Left lobe of liver (tissue), 2 donors: ENCODE results near the gene CD38. TPM values are rescaled to one million over a fixed set of nuclear protein-coding genes. Genes with fewer than 3 reads are reported as not detected.
"Not testable (repeated sequence)": the region's sequence is repeated elsewhere in the genome, so short reads cannot be mapped to it uniquely, and the experiment has no call there.

Experiments
- ATAC-seq: fragments of 200-7000 bp; cut with Tn5 transposase; one replicate; pipeline ENCODE4 v1.9.1; 2020; ENCODE audit warnings: mild to moderate bottlenecking, moderate library complexity
- DNase-seq: peaks from one replicate; pipeline ENCODE4 v3.0.0-alpha.2; 2020; ENCODE audit warnings: low spot score
- total RNA-seq: library from RNA; stranded (reverse); gene quantifications from one replicate; pipeline ENCODE4 v1.2.1, GENCODE V29; 2021
- donor health status: DM: no; HTN: no; CAD: no; lungs with moderate emphysema.
- donor health status: DM: no; HTN: yes; CAD: no.

The CD38 gene
- total RNA-seq, 1 donor from 2014 or later: 4.6 TPM

DNA sequence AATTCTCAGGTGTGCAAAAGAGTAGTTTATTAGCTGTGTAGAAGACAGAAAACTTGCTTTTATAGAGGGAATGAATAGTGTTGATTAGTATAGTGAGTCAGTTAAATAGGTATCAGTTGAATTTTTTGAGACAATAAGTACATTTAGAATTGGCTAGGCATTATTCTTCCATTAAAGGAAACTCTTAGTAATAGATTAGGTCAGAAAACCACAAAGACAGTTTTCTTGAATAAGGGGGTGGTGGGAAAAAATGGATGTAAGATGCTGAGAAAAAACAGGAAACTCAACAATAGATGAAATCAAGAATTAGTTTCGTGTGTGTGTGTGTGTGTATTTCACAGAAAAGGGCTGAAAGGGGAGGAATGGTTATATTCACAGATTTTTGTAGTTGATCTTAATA lies 16.8 kb downstream of the CD38 start:
- DNase-seq (no peak), ATAC-seq (no peak)

DNA sequence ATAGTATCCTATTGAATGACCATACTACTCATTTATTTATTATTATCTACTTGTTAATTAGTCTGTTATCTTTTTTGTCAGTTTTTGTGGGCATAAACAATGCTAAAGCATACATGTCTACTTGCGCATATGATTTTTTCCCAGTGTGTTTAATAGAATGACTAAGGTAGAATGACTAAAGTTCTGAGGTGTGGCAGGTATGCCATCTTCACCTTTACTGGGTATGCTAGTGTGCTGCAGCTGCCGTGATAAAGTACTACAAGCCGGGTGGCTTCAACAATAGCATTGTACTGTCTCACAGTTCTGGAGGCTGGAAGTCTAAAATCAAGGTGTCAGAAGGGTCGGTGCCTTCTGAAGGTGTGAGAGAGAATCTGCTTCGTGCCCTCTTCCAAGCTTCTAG lies 19.2 kb downstream of the CD38 start:
- no peak for ATAC-seq
- no peak for DNase-seq

GRCh38 chr4:15799141-15799540 lies 21.0 kb downstream of the CD38 start:
- ATAC-seq (no peak), DNase-seq (no peak)

DNA sequence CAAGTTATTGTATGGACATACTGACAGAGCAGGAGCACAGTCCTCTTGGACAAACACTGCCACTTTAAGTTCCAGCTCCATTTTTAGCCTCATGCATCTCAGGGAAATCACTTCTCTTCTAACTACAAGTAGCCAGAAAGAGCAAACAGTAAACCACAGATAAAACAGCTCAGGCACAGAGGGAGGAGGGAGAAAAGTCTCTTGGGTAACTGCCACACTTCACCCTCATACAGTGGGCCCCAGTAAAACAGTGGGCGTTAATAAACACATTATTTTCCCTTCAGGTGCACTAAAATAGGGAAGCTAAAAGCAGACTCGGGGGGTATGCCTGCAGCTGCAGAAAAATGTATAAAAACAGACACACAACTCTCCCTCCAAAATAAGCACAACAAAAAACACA lies 21.6 kb downstream of the CD38 start:
- no peak for ATAC-seq
- no peak for DNase-seq

GRCh38 chr4:15802497-15802896 lies 24.4 kb downstream of the CD38 start:
- not testable (repeated sequence) for ATAC-seq, DNase-seq

- DNase-seq (no peak), ATAC-seq (peak; percentile 96)
These were observed 27.7 kb downstream of the CD38 start for GRCh38 chr4:15805583-15806517.

DNA sequence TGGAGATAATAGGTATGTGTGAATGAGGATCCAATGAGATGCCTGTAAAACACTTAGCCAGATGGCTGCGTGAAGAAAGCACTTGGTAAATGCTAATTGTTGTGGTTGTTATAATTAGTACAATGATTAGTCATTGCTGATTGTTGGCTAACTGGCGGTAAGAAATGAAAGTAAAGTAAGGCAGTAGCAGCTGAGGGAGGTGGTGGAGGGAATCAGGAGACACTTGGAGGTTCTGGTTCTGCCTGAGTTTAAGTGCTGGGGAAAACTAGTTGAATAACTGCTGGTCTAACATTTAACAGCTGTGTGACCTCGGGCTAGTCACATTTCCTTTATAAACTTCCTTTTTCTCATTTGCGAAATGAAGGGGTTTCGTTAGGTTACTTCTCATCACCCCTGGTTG lies 30.9 kb downstream of the CD38 start:
- DNase-seq: no peak
- peak; percentile 47 for ATAC-seq

- ATAC-seq (no peak), DNase-seq (no peak)
These were observed 31.3 kb downstream of the CD38 start for GRCh38 chr4:15809466-15809865.

DNA sequence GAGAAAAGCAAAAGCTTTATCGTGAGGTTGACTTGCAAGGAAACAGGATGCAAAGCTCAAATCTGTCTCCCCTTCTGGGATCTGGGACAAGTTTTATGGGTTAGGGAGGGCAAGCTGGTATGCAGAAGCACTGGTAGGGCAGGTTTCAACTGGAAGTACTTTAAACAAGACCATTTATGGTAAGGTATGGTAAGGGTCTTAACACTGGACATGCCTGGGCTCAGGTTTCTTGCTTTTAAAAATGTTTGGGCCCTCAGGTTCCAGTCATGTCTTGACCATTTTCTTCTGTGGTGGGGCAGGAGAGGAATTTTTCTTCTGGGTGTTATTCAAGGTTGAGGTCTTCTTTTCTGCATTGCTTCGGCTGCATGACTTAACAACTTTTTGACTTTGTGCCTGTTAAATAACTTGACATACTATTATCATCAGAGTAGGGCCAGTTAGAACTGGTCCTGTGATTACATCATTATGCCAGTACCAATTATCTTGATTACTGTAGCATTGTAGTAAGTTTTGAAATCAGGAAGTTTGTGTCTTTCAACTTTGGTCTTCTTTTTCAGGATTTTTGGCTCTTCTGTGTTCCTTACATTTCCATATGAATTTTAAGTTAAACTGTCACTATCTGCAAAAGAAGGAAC lies 33.7 kb downstream of the CD38 start:
- DNase-seq (no peak), ATAC-seq (no peak)

- ATAC-seq (no peak), DNase-seq (no peak)
These were observed 54.7 kb downstream of the CD38 start for GRCh38 chr4:15832523-15833451.

GRCh38 chr4:15833801-15834200 lies 55.7 kb downstream of the CD38 start:
- no peak for ATAC-seq
- no peak for DNase-seq

- DNase-seq: no peak
- no peak for ATAC-seq
These were observed 58.2 kb downstream of the CD38 start for GRCh38 chr4:15836362-15836761.

DNA sequence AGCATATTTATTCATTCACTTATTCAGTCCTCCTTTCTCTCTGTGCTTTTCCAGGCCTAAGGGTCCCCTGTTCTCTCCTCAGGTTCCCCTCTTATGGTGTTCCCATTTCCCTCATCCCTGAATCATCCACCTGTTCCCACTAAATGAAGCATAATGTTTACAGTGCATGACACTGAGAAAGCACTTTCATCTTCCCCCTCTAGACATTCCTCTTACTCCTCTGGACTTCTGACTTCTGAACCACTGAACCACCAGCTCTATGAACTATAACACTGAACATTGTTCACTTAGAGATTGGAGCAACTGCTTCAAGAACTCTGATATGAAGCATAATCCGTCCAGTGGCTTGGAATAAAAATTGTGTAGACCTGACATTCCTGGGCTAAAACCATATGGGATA lies 59.5 kb downstream of the CD38 start:
- DNase-seq (no peak), ATAC-seq (no peak)

- not testable (repeated sequence) for DNase-seq, ATAC-seq
These were observed 63.1 kb downstream of the CD38 start for GRCh38 chr4:15841194-15841730.

DNA sequence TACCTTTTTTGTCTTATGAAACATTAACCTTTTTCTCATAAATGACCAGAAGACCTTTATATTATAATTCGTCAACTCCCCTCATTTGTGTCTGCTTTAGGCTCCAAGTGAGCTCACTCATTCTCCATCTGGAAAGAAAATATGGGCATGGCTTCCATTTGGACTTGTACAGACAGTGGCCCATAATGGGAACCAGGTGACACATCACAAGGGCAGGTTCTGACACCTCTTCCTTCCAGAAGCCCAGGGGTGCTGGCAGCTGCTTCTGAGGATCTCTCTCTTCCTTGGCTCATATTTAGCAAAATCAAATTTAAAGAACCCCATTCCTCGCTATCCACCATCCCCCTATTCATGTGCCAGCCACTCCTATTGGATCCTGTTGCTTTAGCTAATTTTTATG lies 69.6 kb downstream of the CD38 start:
- DNase-seq: no peak
- no peak for ATAC-seq

DNA sequence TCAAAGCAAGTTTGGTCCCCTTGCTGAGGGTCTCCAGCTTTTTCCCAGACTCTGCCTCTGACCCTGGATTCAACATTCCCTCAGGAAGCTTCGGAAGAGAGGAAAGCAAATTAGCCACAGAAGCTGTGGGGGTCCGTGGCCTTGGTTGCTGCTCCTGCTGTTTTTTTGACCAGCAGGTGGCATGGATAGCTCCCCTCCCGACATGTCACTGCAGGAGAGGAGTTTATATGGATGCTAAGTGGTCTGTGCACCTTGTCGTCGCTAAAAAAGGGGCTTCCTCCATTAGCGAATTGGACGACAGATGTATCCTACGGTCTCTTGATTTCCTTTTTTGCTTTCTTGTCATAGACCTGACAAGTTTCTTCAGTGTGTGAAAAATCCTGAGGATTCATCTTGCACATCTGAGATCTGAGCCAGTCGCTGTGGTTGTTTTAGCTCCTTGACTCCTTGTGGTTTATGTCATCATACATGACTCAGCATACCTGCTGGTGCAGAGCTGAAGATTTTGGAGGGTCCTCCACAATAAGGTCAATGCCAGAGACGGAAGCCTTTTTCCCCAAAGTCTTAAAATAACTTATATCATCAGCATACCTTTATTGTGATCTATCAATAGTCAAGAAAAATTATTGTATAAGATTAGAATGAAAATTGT lies 70.2 kb downstream of the CD38 start:
- DNase-seq (no peak), ATAC-seq (no peak)

GRCh38 chr4:15851969-15852368 lies 73.8 kb downstream of the CD38 start:
- ATAC-seq (no peak), DNase-seq (no peak)

GRCh38 chr4:15852524-15852923 lies 74.4 kb downstream of the CD38 start:
- ATAC-seq (no peak), DNase-seq (no peak)

GRCh38 chr4:15853345-15853744 lies 75.2 kb downstream of the CD38 start:
- DNase-seq: no peak
- ATAC-seq: no peak

DNA sequence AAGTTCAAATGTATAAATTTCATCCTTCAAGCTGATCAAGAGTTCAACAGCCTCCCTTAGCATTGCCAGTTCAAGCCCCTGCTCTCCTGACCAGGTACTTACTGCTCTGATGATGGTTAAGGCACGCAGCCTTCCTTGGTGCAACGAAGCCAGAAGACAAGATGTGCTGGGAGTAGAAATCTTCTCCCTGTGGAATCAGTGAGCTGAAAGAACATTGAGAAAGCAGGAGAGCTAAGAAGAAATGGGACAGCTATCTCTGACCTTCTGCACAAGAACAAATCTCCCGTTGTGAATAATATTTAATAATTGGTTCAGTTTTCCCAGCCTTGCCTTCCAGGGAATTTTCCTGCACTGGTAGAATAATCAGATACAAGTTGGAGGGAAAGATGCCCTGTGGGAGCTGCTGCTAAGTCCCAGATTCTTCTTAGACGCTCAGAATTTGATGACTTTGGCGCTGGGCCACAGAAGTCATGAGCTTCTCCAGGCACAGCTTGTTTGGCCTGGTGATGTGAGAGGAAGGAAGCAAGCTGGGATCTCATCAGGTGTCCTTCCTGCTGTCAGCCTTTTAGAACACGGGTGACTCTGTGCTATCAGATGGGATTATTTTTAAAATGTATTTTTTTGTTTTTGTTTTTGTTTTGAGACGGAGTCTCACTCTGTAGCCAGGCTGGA lies 77.8 kb downstream of the CD38 start:
- DNase-seq: no peak

More for the DNA sequence above, 77.8 kb downstream of the CD38 start:
- ATAC-seq: no peak
